Measurements from ENCODE around the gene RALGAPA1. TPM values are rescaled to one million over a fixed set of nuclear protein-coding genes. Genes with fewer than 3 reads are reported as not detected.

Gene RALGAPA1
- total RNA-seq, 6 experiments from 2014 or later, result 12.1 to 16.1 (median 13.2) TPM

DNA sequence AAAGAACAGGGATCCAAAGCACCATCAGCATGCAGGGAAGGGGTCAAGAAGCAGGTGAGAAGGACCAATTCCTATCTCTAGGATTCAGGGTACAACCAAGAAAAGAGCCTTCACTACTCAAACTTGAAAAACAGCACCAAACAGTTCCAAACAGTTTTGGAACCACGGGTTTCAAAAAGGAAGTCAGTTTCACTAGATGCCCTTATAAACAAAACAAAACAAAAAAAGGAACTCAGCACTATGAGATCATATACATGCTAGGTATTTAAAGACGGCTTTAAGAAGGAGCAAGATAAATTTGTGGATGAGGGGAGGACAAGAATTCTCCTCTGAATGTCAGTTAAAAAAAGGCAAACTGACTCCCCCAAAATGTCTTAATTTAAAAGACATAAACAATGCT is 269.1 kb downstream of the RALGAPA1 start:
- H3K4me1 Mint-ChIP-seq (ENCODE audit: low read depth), result no peaks in the 10 kb centered on the region; the same call in 1 of the 2 replicates
- no peak overlapping the region for H3K27ac Mint-ChIP-seq
- DNase-seq, result no peak
- peaks cover 3% of the 10 kb centered on the region; the same call in 1 of the 2 replicates for H3K27me3 Mint-ChIP-seq (ENCODE audit: insufficient read depth)
- H3K36me3 Mint-ChIP-seq (ENCODE audit: low read depth), result no peaks in the 10 kb centered on the region
- no peak overlapping the region for H3K4me3 Mint-ChIP-seq
- no peaks in the 10 kb centered on the region for H3K9me3 Mint-ChIP-seq
- TF ChIP-seq, protein P1, sequence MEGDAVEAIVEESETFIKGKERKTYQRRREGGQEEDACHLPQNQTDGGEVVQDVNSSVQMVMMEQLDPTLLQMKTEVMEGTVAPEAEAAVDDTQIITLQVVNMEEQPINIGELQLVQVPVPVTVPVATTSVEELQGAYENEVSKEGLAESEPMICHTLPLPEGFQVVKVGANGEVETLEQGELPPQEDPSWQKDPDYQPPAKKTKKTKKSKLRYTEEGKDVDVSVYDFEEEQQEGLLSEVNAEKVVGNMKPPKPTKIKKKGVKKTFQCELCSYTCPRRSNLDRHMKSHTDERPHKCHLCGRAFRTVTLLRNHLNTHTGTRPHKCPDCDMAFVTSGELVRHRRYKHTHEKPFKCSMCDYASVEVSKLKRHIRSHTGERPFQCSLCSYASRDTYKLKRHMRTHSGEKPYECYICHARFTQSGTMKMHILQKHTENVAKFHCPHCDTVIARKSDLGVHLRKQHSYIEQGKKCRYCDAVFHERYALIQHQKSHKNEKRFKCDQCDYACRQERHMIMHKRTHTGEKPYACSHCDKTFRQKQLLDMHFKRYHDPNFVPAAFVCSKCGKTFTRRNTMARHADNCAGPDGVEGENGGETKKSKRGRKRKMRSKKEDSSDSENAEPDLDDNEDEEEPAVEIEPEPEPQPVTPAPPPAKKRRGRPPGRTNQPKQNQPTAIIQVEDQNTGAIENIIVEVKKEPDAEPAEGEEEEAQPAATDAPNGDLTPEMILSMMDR (IDR thresholded peaks at IDR 0.05), result no peak

DNA sequence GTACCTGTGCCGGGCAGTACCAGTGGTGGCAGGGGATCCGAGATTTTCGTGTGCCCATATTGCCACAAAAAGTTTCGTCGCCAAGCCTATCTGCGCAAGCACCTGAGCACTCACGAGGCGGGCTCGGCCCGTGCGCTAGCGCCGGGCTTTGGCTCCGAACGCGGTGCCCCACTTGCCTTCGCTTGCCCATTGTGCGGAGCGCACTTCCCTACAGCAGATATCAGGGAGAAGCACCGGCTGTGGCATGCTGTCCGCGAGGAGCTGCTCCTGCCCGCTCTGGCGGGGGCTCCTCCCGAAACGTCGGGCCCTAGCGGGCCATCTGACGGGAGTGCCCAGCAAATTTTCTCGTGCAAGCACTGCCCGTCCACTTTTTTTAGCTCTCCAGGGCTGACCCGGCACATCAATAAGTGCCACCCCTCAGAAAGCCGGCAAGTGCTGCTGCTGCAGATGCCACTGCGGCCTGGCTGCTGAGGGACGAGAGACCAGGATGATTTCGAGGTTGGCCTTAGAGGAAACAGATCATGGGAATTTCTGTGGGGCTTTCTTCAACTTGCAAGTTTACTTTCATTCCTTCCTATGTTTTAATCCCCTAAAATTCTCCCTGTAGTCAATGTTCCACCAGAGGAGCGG is 273.5 kb downstream of the RALGAPA1 start:
- Mint-ChIP-seq H3K27me3 (ENCODE audit: insufficient read depth) (peaks cover 13% of the 10 kb centered on the region), H3K4me3 (peak overlapping the region; percentile 74), H3K9me3 (no peaks in the 10 kb centered on the region), H3K36me3 (ENCODE audit: low read depth) (no peaks in the 10 kb centered on the region), H3K27ac (no peak overlapping the region), H3K4me1 (ENCODE audit: low read depth) (peaks cover 9% of the 10 kb centered on the region)
- TF ChIP-seq, protein P1 (IDR thresholded peaks at IDR 0.05), result no peak
- DNase-seq, result no peak

DNA sequence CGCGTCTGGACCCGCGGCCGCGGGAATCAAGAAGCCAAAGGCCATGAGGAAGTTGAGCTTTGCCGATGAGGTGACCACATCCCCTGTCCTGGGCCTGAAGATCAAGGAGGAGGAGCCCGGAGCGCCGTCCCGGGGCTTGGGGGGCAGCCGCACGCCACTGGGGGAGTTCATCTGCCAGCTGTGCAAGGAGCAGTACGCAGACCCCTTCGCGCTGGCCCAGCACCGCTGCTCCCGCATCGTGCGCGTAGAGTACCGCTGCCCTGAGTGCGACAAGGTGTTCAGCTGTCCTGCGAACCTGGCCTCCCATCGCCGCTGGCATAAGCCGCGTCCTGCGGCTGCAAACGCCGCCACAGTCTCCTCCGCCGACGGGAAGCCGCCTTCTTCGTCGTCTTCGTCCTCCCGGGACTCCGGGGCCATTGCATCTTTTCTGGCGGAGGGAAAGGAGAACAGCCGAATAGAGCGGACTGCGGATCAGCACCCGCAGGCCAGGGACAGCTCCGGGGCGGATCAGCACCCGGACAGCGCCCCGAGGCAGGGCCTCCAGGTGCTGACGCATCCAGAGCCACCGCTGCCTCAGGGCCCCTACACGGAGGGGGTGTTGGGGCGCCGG is 274.1 kb downstream of the RALGAPA1 start:
- Mint-ChIP-seq H3K27ac (no peak overlapping the region), H3K9me3 (no peaks in the 10 kb centered on the region), H3K4me1 (ENCODE audit: low read depth) (peaks cover 14% of the 10 kb centered on the region), H3K36me3 (ENCODE audit: low read depth) (no peaks in the 10 kb centered on the region), H3K4me3 (peak overlapping the region; percentile 74), H3K27me3 (ENCODE audit: insufficient read depth) (peaks cover 13% of the 10 kb centered on the region)
- peak; percentile 51 for DNase-seq
- TF ChIP-seq, protein P1 (IDR thresholded peaks at IDR 0.05), result no peak

DNA sequence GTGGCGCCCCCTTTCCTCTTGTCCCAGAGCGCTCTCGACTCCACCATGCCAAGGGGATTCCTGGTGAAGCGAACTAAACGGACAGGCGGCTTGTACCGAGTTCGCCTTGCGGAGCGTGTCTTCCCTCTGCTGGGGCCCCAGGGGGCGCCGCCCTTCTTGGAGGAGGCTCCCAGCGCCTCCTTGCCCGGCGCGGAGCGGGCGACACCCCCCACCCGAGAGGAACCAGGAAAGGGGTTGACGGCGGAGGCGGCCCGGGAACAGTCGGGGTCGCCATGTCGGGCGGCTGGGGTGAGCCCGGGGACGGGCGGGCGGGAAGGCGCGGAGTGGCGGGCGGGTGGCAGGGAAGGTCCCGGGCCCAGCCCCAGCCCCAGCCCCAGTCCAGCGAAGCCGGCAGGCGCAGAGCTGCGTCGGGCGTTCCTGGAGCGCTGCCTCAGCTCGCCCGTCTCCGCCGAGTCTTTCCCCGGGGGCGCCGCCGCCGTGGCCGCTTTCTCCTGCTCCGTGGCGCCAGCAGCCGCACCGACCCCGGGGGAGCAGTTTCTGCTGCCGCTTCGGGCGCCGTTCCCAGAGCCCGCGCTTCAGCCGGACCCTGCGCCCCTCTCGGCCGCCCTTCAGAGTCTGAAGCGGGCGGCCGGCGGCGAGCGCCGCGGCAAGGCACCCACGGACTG is 274.8 kb downstream of the RALGAPA1 start:
- Mint-ChIP-seq H3K4me3 (peak overlapping the region; percentile 71), H3K27ac (no peak overlapping the region), H3K27me3 (ENCODE audit: insufficient read depth) (peaks cover 13% of the 10 kb centered on the region), H3K36me3 (ENCODE audit: low read depth) (no peaks in the 10 kb centered on the region), H3K4me1 (ENCODE audit: low read depth) (peaks cover 14% of the 10 kb centered on the region), H3K9me3 (no peaks in the 10 kb centered on the region)
- TF ChIP-seq, protein P1 (IDR thresholded peaks at IDR 0.05), result peak; percentile 42; the same call in 1 of the 2 replicates
- no peak for DNase-seq

DNA sequence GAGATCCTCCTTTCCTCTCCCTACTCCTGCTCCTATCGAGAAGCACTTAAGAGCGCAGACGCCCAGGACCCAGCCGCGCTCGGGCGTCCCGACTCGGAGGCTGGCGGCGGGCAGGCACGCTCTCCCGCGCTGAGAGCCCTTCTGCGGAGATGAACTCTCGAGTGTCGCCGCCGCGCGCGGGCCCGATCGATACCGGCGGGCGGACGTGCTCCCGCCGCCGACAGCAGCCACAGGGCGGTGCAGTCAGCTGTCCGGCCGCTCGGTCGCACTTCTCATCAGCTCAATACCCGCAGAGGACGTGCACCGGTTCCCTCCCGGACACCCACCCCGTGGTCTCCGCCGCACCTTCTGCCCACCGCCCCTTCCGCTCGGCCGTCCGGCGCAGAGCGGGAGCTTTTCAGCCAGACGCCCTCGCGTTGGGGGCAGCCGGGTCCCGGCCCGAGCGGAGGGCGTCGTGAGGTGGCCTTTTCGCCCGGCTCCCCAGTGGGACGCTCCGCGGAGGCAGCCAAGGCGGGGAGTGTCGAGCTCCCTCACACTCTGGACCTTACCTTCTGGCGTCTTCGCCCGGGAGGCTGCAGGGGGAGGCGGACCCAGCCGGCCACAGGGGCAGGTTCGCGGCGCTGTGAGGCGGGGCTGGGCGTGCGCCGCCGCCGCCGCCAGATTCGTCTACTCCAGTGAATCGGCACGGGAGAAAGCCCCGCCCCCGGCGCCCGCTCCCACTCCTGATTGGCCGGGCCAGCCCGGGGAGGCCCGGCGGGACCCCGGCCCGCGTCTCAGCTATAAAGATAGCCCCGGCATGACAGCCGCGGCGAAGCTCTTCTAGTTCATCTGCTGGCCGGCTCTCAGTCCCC is 275.5 kb downstream of the RALGAPA1 start, which contains the start of gene INSM2:
TSS of gene INSM2 (plus strand) at position 808 of the 851 bp plus-strand sequence. CDS start 89 bp downstream, outside the sequence.
- peaks cover 13% of the 10 kb centered on the region for H3K27me3 Mint-ChIP-seq (ENCODE audit: insufficient read depth)
- peaks cover 14% of the 10 kb centered on the region for H3K4me1 Mint-ChIP-seq (ENCODE audit: low read depth)
- no peak within 1 kb of the TSS for H3K27ac Mint-ChIP-seq
- H3K36me3 Mint-ChIP-seq (ENCODE audit: low read depth), result no peaks in the 10 kb centered on the region
- H3K4me3 Mint-ChIP-seq, result peak within 1 kb of the TSS; percentile 74
- TF ChIP-seq, protein P1 (IDR thresholded peaks at IDR 0.05), result no peak
- peak; percentile 10 for DNase-seq
- H3K9me3 Mint-ChIP-seq, result no peaks in the 10 kb centered on the region

All from HFFc6 (cell line).